Esophagus (tissue), 2 donors: ENCODE data around the gene MRPL21. TPM values are rescaled to one million over a fixed set of nuclear protein-coding genes. Genes with fewer than 3 reads are reported as not detected.
A peak's percentile ranks its signal among the peaks of the same experiment; 100 is the strongest.
"Not testable (repeated sequence)": the region's sequence is repeated elsewhere in the genome, so short reads cannot be mapped to it uniquely, and the experiment has no call there.

Experiments
- H3K27ac ChIP-seq, 2 donors: one replicate each; pipeline ENCODE4 v1.5.1; 2013; ENCODE audit warnings: low read depth in 2 of 2, mild to moderate bottlenecking in 2 of 2, inconsistent platforms in 1 of 2, low read length in 1 of 2, moderate library complexity in 1 of 2
- H3K27me3 ChIP-seq, 2 donors: one replicate each; pipeline ENCODE4 v1.6.1; 2013; ENCODE audit warnings: low read length in 2 of 2, control low read depth in 1 of 2, mild to moderate bottlenecking in 1 of 2; ENCODE audit not compliant: insufficient read depth in 2 of 2, control insufficient read depth in 1 of 2
- H3K36me3 ChIP-seq, 2 donors: one replicate each; pipeline ENCODE4 v1.6.1; 2013; ENCODE audit warnings: low read length in 1 of 2; ENCODE audit not compliant: control insufficient read depth in 2 of 2, insufficient read depth in 2 of 2
- H3K4me1 ChIP-seq, 2 donors: one replicate each; pipeline ENCODE4 v1.6.1; 2013; ENCODE audit warnings: low read length in 1 of 2; ENCODE audit not compliant: control insufficient read depth in 2 of 2, insufficient read depth in 2 of 2
- H3K4me3 ChIP-seq, 2 donors: one replicate each; pipeline ENCODE4 v1.5.1; 2013; ENCODE audit warnings: low read length in 2 of 2, mild to moderate bottlenecking in 2 of 2, low read depth in 1 of 2, moderate library complexity in 1 of 2
- H3K9me3 ChIP-seq, 2 donors: one replicate each; pipeline ENCODE4 v1.6.1; 2013; ENCODE audit warnings: mild to moderate bottlenecking in 2 of 2, low read depth in 1 of 2, low read length in 1 of 2, moderate library complexity in 1 of 2; ENCODE audit not compliant: control insufficient read depth in 2 of 2, insufficient read depth in 1 of 2
- WGBS, 2 donors: extraction: QIAGEN DNeasy Blood & Tissue Kit; methylation state at CpG; one replicate each; pipeline ENCODE4 v1.1.7; 2013; 5-methylcytosine and 5-hydroxymethylcytosine counted together
- polyA plus RNA-seq, 2 donors: library from polyadenylated mRNA; stranded (reverse); fragments of 200-250 nt; gene quantifications; one replicate each; pipeline ENCODE4 v1.2.3, GENCODE V29; 2013
- donor health status: healthy with polysubstance abuse.
- donor health status: Bipolar disorder and iron deficiency.

The MRPL21 gene
- polyA plus RNA-seq, 2 donors, result 63.0 to 77.6 TPM

DNA sequence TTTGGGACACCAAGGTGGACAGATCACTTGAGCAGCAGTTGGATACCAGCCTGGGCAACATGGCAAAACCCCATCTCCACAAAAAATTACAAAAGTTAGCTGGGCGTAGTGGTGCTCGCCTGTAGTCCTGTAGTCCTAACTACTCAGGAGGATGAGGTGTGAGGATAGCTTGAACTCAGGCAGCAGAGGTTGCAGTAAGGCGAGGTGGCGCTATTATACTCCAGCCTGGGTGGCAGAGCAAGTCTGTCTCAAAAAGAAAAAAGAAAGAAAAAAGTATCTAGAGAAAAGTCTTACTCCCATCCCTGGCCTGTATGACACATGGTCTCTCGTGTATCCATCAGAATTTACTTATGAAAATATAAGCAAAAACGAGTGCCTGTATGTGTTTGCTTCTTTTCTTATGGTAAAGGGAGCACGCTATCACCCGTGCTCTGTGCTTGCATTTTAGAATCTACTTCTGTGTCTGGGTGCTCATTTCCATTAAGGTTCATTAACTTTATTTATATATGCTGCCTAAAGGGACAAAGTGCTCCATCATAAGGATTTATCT, 46.5 kb downstream of the MRPL21 start:
- H3K27ac ChIP-seq, result no peak overlapping the region
- H3K9me3 ChIP-seq, result no peaks in the 10 kb centered on the region
- peaks cover 3% of the 10 kb centered on the region in 2 donors for H3K4me1 ChIP-seq
- H3K36me3 ChIP-seq, result no peaks in the 10 kb centered on the region
- peaks cover 0 to 8% of the 10 kb centered on the region in 2 donors for H3K27me3 ChIP-seq
- WGBS, 2 donors, result 72 to 75% methylated on average over 8 of the region's 8 CpGs
- no peak overlapping the region for H3K4me3 ChIP-seq

DNA sequence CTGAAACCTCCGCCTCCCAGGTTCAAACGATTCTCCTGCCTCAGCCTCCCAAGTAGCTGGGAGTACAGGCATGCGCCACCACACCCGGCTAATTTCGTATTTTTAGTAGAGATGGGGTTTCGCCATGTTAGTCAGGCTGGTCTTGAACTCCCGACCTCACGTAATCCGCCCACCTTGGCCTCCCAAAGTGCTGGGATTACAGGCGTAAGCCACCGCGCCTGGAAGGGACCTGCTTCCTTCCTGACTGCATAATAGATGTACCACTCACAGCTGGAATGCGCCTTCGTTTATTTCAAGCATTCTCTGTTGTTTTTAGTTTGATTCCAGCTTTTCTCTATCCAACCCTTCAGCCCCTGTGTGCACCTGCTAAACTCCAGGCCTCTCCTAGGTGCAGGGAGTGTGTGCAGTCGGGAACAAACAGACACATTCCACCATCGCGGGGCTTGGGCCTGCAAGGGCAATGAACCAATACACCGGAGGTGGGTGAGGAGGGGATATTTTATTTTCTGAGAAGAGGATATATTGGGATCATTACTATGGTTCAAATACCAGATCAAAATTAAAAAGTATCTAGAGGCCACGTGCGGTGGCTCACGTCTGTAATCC, 47.1 kb downstream of the MRPL21 start:
- H3K4me1 ChIP-seq, H3K4me3 ChIP-seq, H3K27me3 ChIP-seq, H3K9me3 ChIP-seq, H3K27ac ChIP-seq, H3K36me3 ChIP-seq: not testable (repeated sequence)
- 87 to 90% methylated on average over 21 of the region's 21 CpGs for WGBS, 2 donors

DNA sequence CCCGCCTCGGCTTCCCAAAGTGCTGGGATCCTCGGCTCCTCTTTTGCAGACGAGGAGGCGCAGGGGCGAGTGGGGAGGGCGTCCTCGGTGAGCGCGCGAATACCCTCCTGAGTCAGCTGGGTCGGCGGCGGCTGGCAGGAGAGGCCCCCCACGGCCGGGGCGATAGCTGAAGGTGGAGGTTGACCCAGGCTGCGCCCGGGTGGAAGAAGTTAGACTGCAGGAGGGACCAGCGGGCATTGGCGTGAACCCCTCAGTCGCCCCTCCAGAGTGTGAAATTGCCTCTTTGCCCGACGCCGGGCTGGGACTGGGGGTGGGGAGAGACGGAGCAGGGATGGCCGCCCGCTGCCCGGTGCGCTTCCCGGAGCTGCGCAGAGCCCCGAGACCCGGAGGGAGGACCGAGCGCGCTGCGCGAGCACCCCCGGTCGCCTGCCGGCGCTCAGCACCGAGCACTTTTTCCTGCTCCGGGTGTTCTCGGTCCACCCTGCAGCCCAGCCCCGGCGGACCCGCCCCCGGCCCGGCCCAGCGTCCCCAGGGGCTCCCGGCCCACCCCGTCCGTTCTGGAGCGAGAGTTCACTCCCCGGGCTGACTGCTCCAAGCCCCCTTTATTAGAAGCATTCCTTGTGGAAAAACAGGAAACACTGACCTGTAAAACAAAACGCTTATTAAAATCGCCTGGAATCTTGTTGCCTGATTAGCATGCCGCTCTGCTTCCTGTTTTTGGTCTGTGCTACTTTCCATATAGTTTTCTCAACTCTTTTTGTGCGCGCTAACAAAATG, 48.2 kb downstream of the MRPL21 start:
- no peaks in the 10 kb centered on the region for H3K36me3 ChIP-seq
- H3K4me3 ChIP-seq, result peak overlapping the region; percentile 32 to 43
- peaks cover 0 to 8% of the 10 kb centered on the region in 2 donors for H3K27me3 ChIP-seq
- WGBS, 2 donors, result 7% methylated on average over 54 to 62 of the region's 62 CpGs
- H3K27ac ChIP-seq, result peak overlapping the region in 1 of 2 donors; percentile 27
- no peaks in the 10 kb centered on the region for H3K9me3 ChIP-seq
- peaks cover 3% of the 10 kb centered on the region in 2 donors for H3K4me1 ChIP-seq

DNA sequence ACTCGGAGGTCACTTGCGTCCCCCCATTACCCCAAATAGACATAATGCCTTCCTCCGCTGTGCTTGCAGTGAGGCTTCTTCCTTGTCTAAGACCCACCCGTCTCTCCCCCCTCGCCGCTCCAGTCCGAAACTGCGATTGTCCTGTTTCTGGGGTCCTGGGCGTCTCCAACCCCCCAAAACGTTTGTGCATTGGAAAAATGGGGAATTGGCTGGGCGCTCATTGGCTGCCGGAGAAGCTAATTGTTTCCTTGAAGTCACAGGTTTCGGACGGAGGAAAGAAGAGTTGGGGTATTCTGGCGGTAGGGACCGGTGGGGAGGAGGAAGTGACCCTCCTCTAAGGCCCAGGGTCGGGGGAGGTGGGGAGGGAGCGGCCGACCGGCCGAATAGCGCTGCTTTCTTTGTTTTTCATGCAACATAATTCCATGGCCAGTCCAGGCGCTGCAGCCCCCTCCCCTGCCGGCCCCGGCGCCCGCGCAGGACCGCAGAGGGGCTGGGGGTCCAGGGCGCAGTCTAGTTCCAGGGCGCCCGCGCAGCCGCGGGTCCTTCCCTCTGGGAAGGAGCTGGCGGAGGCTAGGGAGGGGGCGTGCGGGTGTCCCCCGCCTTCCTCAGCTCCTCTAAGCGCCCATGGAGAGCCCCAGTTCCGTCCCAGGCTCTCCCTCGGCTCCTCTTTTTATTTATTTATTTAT, 49.2 kb downstream of the MRPL21 start:
- H3K36me3 ChIP-seq, result no peaks in the 10 kb centered on the region
- no peaks in the 10 kb centered on the region for H3K9me3 ChIP-seq
- H3K4me3 ChIP-seq, result no peak overlapping the region
- H3K4me1 ChIP-seq, result peaks cover 3% of the 10 kb centered on the region in 2 donors
- no peak overlapping the region for H3K27ac ChIP-seq
- peaks cover 0 to 8% of the 10 kb centered on the region in 2 donors for H3K27me3 ChIP-seq
- WGBS, 2 donors, result 21% methylated on average over 42 of the region's 42 CpGs

DNA sequence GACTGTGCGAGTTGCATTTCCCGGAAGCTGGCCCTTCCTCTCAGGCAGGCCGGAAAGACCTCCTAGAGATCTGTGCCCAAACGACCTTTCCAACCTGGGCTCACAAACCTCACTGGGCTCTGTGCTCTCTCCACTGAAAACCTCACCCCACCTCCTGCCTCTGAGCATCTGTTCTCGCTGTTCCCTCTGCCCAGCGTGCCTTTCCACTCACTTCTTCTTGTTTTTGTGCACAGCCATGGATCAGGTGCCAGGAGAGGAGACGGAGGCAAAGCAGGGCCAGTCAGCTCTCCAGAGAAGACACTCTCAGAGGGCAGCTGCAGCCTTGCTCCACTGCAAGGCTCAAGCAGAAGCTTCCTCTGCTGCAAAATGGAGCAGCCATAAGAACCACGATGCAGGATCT, 51.0 kb downstream of the MRPL21 start:
- 75 to 83% methylated on average over 8 of the region's 8 CpGs for WGBS, 2 donors
- H3K36me3 ChIP-seq, result no peaks in the 10 kb centered on the region
- H3K27me3 ChIP-seq, result peaks cover 0 to 8% of the 10 kb centered on the region in 2 donors
- no peaks in the 10 kb centered on the region for H3K9me3 ChIP-seq
- H3K4me3 ChIP-seq, result no peak overlapping the region
- peaks cover 3% of the 10 kb centered on the region in 2 donors for H3K4me1 ChIP-seq
- no peak overlapping the region for H3K27ac ChIP-seq

DNA sequence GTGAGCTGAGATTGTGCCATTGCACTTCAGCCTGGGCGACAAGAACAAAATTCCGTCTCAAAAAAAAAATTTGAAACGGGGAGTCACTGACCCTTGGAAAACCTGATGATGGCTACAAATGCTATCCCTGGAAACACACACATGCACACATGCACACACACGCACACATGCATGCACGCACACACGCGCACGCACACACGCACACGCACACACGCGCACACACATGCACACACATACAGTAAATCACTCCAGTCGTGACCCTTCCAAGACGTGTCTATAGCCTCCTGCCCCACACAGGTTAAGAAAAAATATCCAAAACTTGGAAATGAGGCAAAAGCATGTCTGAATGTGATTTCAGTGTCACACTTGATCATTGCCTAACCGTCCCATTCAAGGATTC, 55.2 kb downstream of the MRPL21 start:
- 82 to 88% methylated on average over 15 of the region's 15 CpGs for WGBS, 2 donors
- no peaks in the 10 kb centered on the region for H3K27me3 ChIP-seq
- H3K4me3 ChIP-seq, result no peak overlapping the region
- no peaks in the 10 kb centered on the region for H3K9me3 ChIP-seq
- no peak overlapping the region for H3K27ac ChIP-seq
- H3K36me3 ChIP-seq, result no peaks in the 10 kb centered on the region
- H3K4me1 ChIP-seq, result peaks cover 0 to 2% of the 10 kb centered on the region in 2 donors

DNA sequence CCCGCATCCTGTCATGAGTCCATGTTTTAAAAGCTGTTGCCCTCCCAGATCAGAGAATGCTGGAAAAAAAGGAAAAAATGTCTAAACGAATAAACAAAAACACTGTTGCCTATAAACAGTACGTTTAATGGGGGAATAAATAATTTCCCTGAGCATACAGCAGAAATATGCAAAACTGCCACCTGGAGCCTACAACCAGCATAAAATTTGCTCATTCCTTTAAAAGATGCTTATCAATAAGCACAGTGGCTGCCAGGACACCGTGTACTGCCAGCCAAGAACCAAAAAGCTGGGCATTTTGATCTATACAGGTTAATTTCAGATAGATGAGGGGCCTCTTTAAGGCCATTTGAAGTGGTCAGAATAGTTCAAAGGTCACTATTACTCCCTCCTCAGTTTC, 56.2 kb downstream of the MRPL21 start:
- peaks cover 3 to 5% of the 10 kb centered on the region in 2 donors for H3K4me1 ChIP-seq
- 76 to 78% methylated on average over 4 of the region's 4 CpGs for WGBS, 2 donors
- no peak overlapping the region for H3K4me3 ChIP-seq
- H3K27me3 ChIP-seq, result no peaks in the 10 kb centered on the region
- H3K36me3 ChIP-seq, result no peaks in the 10 kb centered on the region
- H3K9me3 ChIP-seq, result no peaks in the 10 kb centered on the region
- H3K27ac ChIP-seq, result no peak overlapping the region

DNA sequence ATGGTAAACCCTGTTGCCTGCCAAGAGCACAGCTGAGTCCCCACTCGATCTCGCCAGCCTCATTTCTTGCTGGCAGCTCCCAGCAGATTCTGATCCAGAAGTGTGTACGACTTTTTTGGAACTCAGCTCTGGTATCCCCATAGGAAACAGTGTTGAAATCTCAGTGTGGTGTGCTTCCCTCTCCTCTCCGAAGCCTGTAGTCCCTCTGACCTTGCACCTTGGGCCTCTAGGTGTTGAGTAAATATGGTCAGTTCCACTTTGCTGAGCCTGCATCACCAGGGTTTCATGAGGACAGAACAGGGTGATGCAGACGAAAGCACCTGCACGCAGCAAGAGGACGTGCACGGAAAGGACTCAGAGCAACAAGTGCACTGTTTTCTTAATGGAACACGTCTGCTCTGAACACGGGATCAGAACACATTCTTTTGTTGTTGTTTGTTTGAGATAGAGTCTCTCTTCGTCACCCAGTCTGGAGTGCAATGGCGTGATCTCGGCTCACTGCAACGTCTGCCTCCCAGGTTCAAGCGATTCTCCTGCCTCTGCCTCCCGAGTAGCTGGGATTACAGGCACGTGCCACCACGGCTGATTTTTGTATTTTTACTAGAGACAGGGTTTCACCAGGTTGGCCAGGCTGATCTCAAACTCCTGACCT, 58.2 kb downstream of the MRPL21 start:
- no peaks in the 10 kb centered on the region for H3K36me3 ChIP-seq
- no peaks in the 10 kb centered on the region for H3K9me3 ChIP-seq
- H3K27me3 ChIP-seq, result no peaks in the 10 kb centered on the region
- H3K4me1 ChIP-seq, result peaks cover 3 to 9% of the 10 kb centered on the region in 2 donors
- no peak overlapping the region for H3K4me3 ChIP-seq
- 75% methylated on average over 18 of the region's 18 CpGs for WGBS, 2 donors
- H3K27ac ChIP-seq, result no peak overlapping the region

DNA sequence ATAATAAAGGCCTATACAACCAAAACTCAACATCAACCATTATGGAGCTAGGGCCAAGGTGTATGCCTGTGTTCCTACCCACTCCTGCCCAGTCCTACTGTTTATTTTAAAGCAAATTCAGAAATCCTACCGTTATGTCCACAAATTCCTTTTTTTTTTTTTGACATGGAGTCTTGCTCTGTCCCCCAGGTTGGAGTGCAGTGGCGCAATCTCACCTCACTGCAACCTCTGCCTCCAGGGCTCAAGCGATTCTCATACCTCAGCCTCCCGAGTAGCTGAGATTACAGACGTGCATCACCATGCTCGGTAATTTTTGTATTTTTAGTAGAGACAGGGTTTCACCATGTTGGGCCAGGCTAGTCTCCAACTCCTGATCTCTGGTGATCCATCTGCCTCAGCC, 58.8 kb downstream of the MRPL21 start:
- peaks cover 3 to 12% of the 10 kb centered on the region in 2 donors for H3K4me1 ChIP-seq
- H3K27ac ChIP-seq, result no peak overlapping the region
- WGBS, 2 donors, result 83 to 85% methylated on average over 6 of the region's 6 CpGs
- H3K27me3 ChIP-seq, result no peaks in the 10 kb centered on the region
- no peaks in the 10 kb centered on the region for H3K9me3 ChIP-seq
- no peaks in the 10 kb centered on the region for H3K36me3 ChIP-seq
- no peak overlapping the region for H3K4me3 ChIP-seq
